ENCODE measurements around the gene SORCS2.

GRCh38 chr4:7547368-7548040 lies 355.2 kb downstream of the SORCS2 start:
- TF ChIP-seq ZNF692 (tag by site-specific recombination; IDR thresholded peaks at IDR 0.05), result no peak
- no peak for TF ChIP-seq ZNF830 (tag by site-specific recombination; IDR thresholded peaks at IDR 0.05; ENCODE audit: low read depth)
- TF ChIP-seq HOXA7 (CRISPR knock-in tag; IDR thresholded peaks at IDR 0.05; ENCODE audit: borderline replicate concordance), result no peak
- no peak for TF ChIP-seq ZNF214 (tag by site-specific recombination; IDR thresholded peaks at IDR 0.05; ENCODE audit: borderline replicate concordance)
- TF ChIP-seq BCL6B (tag by site-specific recombination; IDR thresholded peaks at IDR 0.05), result no peak
- no peak for TF ChIP-seq CTCF (tag by site-specific recombination; IDR thresholded peaks at IDR 0.05)
- no peak for TF ChIP-seq BCL11A (tag by site-specific recombination; IDR thresholded peaks at IDR 0.05; ENCODE audit: low read depth)

All from HEK293 (cell line).